Measurements from ENCODE around the gene FOXF2.

FOXF2 gene

DNA sequence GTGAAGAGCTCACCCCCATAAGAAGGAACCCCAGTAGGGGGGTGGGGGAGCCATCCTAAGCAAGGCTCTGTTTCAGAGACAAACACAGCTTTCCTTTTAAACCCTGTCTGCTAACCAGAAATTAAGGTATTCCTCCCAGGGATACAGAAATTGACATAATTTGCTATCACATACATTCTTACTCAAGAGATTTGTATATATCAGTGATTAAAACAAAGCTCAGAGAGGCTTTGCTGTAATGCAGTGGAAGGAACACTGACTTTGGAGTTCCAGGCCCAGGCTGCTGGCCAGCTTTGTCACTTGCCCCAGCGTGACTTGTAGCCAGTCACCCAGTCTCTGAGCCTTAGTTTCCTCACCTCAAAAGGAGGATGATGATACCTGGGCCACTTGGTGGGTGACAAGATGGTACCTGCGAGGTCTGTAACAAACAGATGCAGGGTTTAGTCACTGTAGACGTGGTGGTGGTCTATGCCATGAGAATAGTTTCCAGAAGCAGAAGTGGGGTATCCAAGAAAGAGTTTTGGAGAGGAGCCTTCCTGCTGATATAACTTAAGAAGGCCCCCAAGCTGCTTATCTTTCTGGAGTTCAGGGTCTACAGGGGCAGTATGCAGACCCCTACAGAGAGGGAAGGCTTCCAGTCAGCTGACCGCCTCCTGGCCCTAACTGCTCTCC, 3.2 kb upstream of the FOXF2 start:
- no peak overlapping the region for H3K4me2 ChIP-seq (ENCODE audit: low read length)
- no peaks in the 10 kb centered on the region for H3K36me3 ChIP-seq (ENCODE audit: insufficient read depth, low read length)
- peaks cover 13% of the 10 kb centered on the region for H3K4me1 ChIP-seq (ENCODE audit: control insufficient read depth, insufficient read depth, low read length)
- peaks cover 86% of the 10 kb centered on the region for H3K27me3 ChIP-seq (ENCODE audit: control insufficient read depth, insufficient read depth, low read length)
- H3K4me3 ChIP-seq (ENCODE audit: low read length), result no peak overlapping the region
- no peak overlapping the region for H3K9ac ChIP-seq (ENCODE audit: low read depth, low read length)
- H3K9me3 ChIP-seq (replicated peaks; ENCODE audit: low read length), result no peaks in the 10 kb centered on the region

DNA sequence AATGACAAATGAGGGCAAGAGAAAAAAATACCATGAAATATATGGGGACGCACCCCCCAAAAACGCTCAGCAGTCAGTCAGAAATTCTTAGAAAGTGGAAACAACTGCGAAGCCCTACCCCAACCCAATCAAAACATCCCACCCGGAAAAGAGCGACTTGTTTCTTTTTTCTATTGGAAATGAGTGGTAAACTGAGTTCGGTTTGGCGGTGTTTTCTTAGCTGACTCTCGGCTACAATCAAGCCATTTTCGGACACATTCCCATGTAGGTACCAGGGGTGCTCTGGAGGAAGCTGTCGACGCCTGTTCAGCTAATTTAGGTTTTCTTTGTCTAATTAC, 1.9 kb upstream of the FOXF2 start:
- Histone ChIP-seq H3K9ac (ENCODE audit: low read depth, low read length) (no peak overlapping the region), H3K4me2 (ENCODE audit: low read length) (no peak overlapping the region), H3K36me3 (ENCODE audit: insufficient read depth, low read length) (no peaks in the 10 kb centered on the region), H3K4me1 (ENCODE audit: control insufficient read depth, insufficient read depth, low read length) (peaks cover 3% of the 10 kb centered on the region), H3K4me3 (ENCODE audit: low read length) (no peak overlapping the region), H3K27me3 (ENCODE audit: control insufficient read depth, insufficient read depth, low read length) (peaks cover 89% of the 10 kb centered on the region), H3K9me3 (replicated peaks; ENCODE audit: low read length) (no peaks in the 10 kb centered on the region)

- no peaks in the 10 kb centered on the region for H3K9me3 ChIP-seq (replicated peaks; ENCODE audit: low read length)
- no peak overlapping the region for H3K4me3 ChIP-seq (ENCODE audit: low read length)
- peaks cover 89% of the 10 kb centered on the region for H3K27me3 ChIP-seq (ENCODE audit: control insufficient read depth, insufficient read depth, low read length)
Measured at GRCh38 chr6:1387876-1388629, 1.3 kb upstream of the FOXF2 start.

GRCh38 chr6:1388630-1389368, 577 bp upstream of the FOXF2 start:
- no peak overlapping the region for H3K9ac ChIP-seq (ENCODE audit: low read depth, low read length)
- H3K9me3 ChIP-seq (replicated peaks; ENCODE audit: low read length), result no peaks in the 10 kb centered on the region
- H3K4me3 ChIP-seq (ENCODE audit: low read length), result no peak overlapping the region
- no peak overlapping the region for H3K4me2 ChIP-seq (ENCODE audit: low read length)
- peaks cover 91% of the 10 kb centered on the region for H3K27me3 ChIP-seq (ENCODE audit: control insufficient read depth, insufficient read depth, low read length)
- H3K4me1 ChIP-seq (ENCODE audit: control insufficient read depth, insufficient read depth, low read length), result peaks cover 8% of the 10 kb centered on the region
- H3K36me3 ChIP-seq (ENCODE audit: insufficient read depth, low read length), result no peaks in the 10 kb centered on the region

More at GRCh38 chr6:1387876-1388629, 1.3 kb upstream of the FOXF2 start:
- peaks cover 3% of the 10 kb centered on the region for H3K4me1 ChIP-seq (ENCODE audit: control insufficient read depth, insufficient read depth, low read length)
- H3K9ac ChIP-seq (ENCODE audit: low read depth, low read length), result no peak overlapping the region
- H3K4me2 ChIP-seq (ENCODE audit: low read length), result no peak overlapping the region
- H3K36me3 ChIP-seq (ENCODE audit: insufficient read depth, low read length), result no peaks in the 10 kb centered on the region

DNA sequence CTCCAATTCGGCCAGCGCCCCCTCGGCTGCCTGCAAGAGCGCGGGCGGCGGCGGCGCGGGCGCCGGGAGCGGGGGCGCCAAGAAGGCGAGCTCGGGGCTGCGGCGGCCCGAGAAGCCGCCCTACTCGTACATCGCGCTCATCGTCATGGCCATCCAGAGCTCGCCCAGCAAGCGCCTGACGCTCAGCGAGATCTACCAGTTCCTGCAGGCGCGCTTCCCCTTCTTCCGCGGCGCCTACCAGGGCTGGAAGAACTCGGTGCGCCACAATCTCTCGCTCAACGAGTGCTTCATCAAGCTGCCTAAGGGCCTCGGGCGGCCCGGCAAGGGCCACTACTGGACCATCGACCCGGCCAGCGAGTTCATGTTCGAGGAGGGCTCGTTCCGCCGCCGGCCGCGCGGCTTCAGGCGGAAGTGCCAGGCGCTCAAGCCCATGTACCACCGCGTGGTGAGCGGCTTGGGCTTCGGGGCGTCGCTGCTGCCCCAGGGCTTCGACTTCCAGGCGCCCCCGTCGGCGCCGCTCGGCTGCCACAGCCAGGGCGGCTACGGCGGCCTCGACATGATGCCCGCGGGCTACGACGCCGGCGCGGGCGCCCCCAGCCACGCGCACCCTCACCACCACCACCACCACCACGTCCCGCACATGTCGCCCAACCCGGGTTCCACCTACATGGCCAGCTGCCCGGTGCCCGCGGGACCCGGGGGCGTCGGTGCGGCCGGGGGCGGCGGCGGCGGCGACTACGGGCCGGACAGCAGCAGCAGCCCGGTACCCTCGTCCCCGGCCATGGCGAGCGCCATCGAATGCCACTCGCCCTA, 963 bp downstream of the FOXF2 start:
- no peaks in the 10 kb centered on the region for H3K36me3 ChIP-seq (ENCODE audit: insufficient read depth, low read length)
- peak overlapping the region; percentile 63 for H3K4me3 ChIP-seq (ENCODE audit: low read length)
- H3K4me1 ChIP-seq (ENCODE audit: control insufficient read depth, insufficient read depth, low read length), result peaks cover 9% of the 10 kb centered on the region
- H3K4me2 ChIP-seq (ENCODE audit: low read length), result peak overlapping the region; percentile 82
- no peak overlapping the region for H3K9ac ChIP-seq (ENCODE audit: low read depth, low read length)
- no peaks in the 10 kb centered on the region for H3K9me3 ChIP-seq (replicated peaks; ENCODE audit: low read length)
- peaks cover 90% of the 10 kb centered on the region for H3K27me3 ChIP-seq (ENCODE audit: control insufficient read depth, insufficient read depth, low read length)

DNA sequence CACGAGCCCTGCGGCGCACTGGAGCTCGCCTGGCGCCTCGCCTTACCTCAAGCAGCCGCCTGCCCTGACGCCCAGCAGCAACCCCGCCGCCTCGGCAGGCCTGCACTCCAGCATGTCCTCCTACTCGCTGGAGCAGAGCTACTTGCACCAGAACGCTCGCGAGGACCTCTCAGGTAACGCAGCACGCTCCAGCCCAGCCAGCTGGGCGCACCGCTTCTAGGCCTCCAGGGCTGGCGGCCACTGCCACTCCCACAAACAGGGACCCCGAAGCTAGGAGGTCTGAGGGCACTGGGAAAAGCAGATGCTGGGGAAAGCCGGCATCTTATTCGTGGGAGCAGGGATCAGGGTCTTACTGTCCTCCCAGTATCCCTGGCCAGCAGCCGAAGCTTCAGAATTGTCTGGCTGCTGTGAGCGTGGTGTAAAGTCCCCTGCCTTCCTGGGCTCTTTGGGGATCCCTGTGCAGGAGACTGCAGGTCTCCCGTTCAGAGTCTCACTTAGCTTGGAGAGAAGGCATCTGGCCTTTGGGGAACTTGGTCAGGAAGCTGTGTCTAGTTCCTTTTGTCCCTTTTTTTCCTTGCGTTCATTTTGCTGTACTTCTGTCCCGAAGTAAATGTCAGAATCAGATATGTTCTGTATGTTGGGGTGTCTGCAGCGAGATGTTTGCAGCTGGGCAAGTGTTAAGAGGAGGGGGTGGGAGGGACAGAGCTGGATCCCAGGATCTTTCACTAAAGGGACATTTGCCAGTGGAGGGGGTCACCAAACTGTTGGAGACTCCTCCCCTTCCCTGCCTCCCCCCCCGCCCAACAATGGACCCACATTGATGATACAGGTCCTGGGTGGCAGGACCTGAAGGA, 1.8 kb downstream of the FOXF2 start:
- Histone ChIP-seq H3K9ac (ENCODE audit: low read depth, low read length) (no peak overlapping the region), H3K4me1 (ENCODE audit: control insufficient read depth, insufficient read depth, low read length) (peaks cover 9% of the 10 kb centered on the region), H3K9me3 (replicated peaks; ENCODE audit: low read length) (no peaks in the 10 kb centered on the region), H3K36me3 (ENCODE audit: insufficient read depth, low read length) (no peaks in the 10 kb centered on the region), H3K27me3 (ENCODE audit: control insufficient read depth, insufficient read depth, low read length) (peaks cover 90% of the 10 kb centered on the region), H3K4me3 (ENCODE audit: low read length) (peak overlapping the region; percentile 50), H3K4me2 (ENCODE audit: low read length) (peak overlapping the region; percentile 82)

- peaks cover 9% of the 10 kb centered on the region for H3K4me1 ChIP-seq (ENCODE audit: control insufficient read depth, insufficient read depth, low read length)
- H3K9me3 ChIP-seq (replicated peaks; ENCODE audit: low read length), result no peaks in the 10 kb centered on the region
- H3K9ac ChIP-seq (ENCODE audit: low read depth, low read length), result no peak overlapping the region
- H3K4me3 ChIP-seq (ENCODE audit: low read length), result no peak overlapping the region
- H3K27me3 ChIP-seq (ENCODE audit: control insufficient read depth, insufficient read depth, low read length), result peaks cover 90% of the 10 kb centered on the region
- H3K36me3 ChIP-seq (ENCODE audit: insufficient read depth, low read length), result no peaks in the 10 kb centered on the region
- H3K4me2 ChIP-seq (ENCODE audit: low read length), result no peak overlapping the region
Measured at GRCh38 chr6:1391800-1392309, 2.5 kb downstream of the FOXF2 start.

DNA sequence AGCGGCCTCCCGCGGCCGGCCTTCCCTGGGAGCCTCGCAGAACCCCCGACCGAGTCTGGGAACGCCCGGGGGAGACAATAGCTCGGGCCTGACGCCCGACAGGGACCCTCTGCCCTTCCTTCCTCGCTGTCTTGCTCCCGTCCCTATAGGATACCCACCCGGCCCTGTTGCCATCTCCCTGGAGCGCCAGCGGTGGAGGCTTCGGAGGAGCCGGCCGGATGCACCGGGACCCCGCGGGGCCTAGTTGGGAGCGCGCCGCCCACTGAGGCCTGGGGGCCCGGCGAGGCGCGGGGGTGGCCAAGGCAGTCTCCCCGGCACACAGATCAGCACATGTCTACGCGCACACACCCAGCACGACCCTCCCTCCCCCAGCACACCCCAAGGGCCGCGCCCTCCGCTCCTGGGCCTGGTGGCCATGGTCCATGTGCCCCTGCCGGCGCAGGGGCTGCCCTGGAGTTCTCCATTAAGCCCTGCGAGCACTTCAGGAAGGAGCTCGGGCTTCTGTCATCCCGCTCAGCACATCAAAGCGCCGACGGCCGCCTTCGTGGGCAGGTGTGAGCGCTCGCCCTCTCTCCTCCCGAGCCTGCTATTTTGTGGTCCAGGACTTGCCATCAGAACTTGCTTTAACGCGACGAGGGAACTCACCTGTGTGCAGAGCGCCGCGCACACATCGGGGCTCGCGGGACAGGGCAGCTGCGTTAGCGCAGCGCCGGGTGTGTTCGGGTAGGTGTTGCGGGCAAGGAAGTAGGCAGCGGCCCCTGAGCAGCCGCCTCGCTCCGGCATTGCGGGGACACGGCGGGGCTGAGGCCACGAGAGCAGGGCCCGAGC, 3.7 kb downstream of the FOXF2 start:
- no peak overlapping the region for H3K9ac ChIP-seq (ENCODE audit: low read depth, low read length)
- H3K27me3 ChIP-seq (ENCODE audit: control insufficient read depth, insufficient read depth, low read length), result peaks cover 81% of the 10 kb centered on the region
- H3K4me1 ChIP-seq (ENCODE audit: control insufficient read depth, insufficient read depth, low read length), result peaks cover 9% of the 10 kb centered on the region
- no peaks in the 10 kb centered on the region for H3K9me3 ChIP-seq (replicated peaks; ENCODE audit: low read length)
- H3K4me3 ChIP-seq (ENCODE audit: low read length), result no peak overlapping the region
- peak overlapping the region; percentile 63 for H3K4me2 ChIP-seq (ENCODE audit: low read length)
- H3K36me3 ChIP-seq (ENCODE audit: insufficient read depth, low read length), result no peaks in the 10 kb centered on the region

DNA sequence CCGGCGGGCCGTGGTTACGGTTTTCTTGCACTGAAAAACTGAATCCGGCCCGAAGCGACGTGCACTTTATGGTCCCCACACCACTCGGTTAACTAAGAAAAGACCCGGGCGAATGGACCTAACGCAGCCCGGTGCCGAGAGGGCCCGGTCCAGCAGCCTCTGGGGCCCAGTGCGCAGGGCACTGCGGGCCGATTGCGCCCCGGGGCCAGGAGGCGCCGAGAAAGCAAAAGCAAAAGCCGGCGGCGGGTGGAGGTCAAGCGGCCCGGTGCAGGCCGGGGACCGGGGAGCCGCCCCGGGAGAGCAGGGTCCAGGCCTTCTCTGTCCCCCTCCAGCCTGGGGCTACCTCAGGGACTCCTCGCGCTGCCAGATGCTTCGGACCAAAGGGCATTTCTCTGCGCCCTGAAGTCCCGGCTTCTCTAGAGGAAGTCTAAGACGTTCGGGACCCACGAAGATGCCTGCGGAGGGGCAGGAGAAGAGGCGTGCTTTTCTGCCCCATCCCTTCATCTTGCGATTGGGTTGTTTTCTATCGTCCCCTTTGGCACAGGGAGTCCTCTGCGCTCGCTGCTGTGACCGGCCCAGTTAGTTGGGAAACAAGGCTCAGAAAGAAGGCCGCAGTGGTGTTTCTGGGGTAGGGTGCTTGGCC, 4.4 kb downstream of the FOXF2 start:
- Histone ChIP-seq H3K9ac (ENCODE audit: low read depth, low read length) (no peak overlapping the region), H3K36me3 (ENCODE audit: insufficient read depth, low read length) (no peaks in the 10 kb centered on the region), H3K4me1 (ENCODE audit: control insufficient read depth, insufficient read depth, low read length) (peaks cover 9% of the 10 kb centered on the region), H3K27me3 (ENCODE audit: control insufficient read depth, insufficient read depth, low read length) (peaks cover 81% of the 10 kb centered on the region), H3K4me2 (ENCODE audit: low read length) (peak overlapping the region; percentile 63), H3K4me3 (ENCODE audit: low read length) (no peak overlapping the region), H3K9me3 (replicated peaks; ENCODE audit: low read length) (no peaks in the 10 kb centered on the region)

Measured in skeletal muscle satellite cell (primary cell).